ENCODE measurements around the gene CDH10.

DNA sequence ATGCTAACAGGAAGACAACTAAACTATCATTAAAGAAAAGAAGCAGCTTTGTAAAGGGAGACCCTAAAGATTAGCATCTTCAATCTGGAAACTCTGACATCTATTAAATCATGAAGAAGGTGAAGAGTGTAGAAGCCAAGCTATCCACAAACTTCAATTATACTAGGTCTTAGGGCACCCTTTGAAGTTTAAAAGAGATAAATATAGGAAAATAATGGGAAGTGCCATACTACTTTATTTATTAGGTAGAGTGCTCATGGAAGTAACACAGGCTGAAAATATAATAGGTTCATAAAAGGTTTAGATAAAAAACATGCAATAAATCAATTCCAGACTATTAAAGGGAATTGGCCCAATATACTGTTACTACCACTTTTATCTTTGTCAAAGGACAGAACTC, 19.9 kb downstream of the CDH10 start:
- TF ChIP-seq, protein P1, sequence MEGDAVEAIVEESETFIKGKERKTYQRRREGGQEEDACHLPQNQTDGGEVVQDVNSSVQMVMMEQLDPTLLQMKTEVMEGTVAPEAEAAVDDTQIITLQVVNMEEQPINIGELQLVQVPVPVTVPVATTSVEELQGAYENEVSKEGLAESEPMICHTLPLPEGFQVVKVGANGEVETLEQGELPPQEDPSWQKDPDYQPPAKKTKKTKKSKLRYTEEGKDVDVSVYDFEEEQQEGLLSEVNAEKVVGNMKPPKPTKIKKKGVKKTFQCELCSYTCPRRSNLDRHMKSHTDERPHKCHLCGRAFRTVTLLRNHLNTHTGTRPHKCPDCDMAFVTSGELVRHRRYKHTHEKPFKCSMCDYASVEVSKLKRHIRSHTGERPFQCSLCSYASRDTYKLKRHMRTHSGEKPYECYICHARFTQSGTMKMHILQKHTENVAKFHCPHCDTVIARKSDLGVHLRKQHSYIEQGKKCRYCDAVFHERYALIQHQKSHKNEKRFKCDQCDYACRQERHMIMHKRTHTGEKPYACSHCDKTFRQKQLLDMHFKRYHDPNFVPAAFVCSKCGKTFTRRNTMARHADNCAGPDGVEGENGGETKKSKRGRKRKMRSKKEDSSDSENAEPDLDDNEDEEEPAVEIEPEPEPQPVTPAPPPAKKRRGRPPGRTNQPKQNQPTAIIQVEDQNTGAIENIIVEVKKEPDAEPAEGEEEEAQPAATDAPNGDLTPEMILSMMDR (conservative IDR thresholded peaks at IDR 0.05; ENCODE audit: low read depth in 2 of 2) = no peak
- TF ChIP-seq JUNB (IDR thresholded peaks at IDR 0.05; ENCODE audit: unreplicated experiment) (no peak), POLR2AphosphoS5 (IDR thresholded peaks at IDR 0.05; ENCODE audit: low read depth) (no peak)
